ENCODE data around the gene PATJ.

DNA sequence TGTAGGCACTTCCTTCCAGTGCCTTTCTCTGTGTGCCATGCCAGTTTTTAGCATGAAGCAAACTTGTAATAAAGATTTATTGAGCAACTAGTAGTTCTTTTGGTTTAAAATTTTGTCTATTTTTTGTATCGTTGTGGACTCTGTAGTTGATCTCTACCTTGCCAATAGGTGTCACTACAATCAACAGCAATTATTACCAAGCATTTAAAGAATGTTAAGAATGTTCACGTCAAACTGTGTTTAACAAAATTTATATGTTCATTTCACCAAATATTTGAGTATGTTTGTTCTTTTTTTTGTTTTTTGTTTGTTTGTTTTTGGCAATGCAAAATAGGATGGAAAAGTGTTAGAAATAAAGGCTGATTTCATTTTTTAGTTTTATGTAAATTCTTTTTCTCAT is 208.1 kb downstream of the PATJ start:
- TF ChIP-seq, protein P1, sequence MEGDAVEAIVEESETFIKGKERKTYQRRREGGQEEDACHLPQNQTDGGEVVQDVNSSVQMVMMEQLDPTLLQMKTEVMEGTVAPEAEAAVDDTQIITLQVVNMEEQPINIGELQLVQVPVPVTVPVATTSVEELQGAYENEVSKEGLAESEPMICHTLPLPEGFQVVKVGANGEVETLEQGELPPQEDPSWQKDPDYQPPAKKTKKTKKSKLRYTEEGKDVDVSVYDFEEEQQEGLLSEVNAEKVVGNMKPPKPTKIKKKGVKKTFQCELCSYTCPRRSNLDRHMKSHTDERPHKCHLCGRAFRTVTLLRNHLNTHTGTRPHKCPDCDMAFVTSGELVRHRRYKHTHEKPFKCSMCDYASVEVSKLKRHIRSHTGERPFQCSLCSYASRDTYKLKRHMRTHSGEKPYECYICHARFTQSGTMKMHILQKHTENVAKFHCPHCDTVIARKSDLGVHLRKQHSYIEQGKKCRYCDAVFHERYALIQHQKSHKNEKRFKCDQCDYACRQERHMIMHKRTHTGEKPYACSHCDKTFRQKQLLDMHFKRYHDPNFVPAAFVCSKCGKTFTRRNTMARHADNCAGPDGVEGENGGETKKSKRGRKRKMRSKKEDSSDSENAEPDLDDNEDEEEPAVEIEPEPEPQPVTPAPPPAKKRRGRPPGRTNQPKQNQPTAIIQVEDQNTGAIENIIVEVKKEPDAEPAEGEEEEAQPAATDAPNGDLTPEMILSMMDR (IDR thresholded peaks at IDR 0.05; ENCODE audit: poor library complexity, severe bottlenecking) = peak; percentile 39
- TF ChIP-seq, protein P2, sequence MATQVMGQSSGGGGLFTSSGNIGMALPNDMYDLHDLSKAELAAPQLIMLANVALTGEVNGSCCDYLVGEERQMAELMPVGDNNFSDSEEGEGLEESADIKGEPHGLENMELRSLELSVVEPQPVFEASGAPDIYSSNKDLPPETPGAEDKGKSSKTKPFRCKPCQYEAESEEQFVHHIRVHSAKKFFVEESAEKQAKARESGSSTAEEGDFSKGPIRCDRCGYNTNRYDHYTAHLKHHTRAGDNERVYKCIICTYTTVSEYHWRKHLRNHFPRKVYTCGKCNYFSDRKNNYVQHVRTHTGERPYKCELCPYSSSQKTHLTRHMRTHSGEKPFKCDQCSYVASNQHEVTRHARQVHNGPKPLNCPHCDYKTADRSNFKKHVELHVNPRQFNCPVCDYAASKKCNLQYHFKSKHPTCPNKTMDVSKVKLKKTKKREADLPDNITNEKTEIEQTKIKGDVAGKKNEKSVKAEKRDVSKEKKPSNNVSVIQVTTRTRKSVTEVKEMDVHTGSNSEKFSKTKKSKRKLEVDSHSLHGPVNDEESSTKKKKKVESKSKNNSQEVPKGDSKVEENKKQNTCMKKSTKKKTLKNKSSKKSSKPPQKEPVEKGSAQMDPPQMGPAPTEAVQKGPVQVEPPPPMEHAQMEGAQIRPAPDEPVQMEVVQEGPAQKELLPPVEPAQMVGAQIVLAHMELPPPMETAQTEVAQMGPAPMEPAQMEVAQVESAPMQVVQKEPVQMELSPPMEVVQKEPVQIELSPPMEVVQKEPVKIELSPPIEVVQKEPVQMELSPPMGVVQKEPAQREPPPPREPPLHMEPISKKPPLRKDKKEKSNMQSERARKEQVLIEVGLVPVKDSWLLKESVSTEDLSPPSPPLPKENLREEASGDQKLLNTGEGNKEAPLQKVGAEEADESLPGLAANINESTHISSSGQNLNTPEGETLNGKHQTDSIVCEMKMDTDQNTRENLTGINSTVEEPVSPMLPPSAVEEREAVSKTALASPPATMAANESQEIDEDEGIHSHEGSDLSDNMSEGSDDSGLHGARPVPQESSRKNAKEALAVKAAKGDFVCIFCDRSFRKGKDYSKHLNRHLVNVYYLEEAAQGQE (IDR thresholded peaks at IDR 0.05; ENCODE audit: borderline replicate concordance) = no peak
- TF ChIP-seq SMC3 (conservative IDR thresholded peaks at IDR 0.05; ENCODE audit: poor library complexity) (no peak), POLR2AphosphoS5 (IDR thresholded peaks at IDR 0.05) (no peak), EZH2 (IDR thresholded peaks at IDR 0.05; ENCODE audit: borderline replicate concordance, insufficient read depth, low read length, poor library complexity, severe bottlenecking) (no peak), EP300 (conservative IDR thresholded peaks at IDR 0.05; ENCODE audit: poor library complexity, severe bottlenecking) (no peak), TAF1 (IDR thresholded peaks at IDR 0.05; ENCODE audit: low read depth) (no peak), RAD21 (conservative IDR thresholded peaks at IDR 0.05) (no peak), MXI1 (conservative IDR thresholded peaks at IDR 0.05; ENCODE audit: poor library complexity, severe bottlenecking) (no peak)

Data from neural cell (in vitro differentiated cells).